Measurements from ENCODE around the gene ANKRD11.

- TF ChIP-seq POLR2A (IDR thresholded peaks at IDR 0.05; ENCODE audit: low read depth, low read length): no peak
- TF ChIP-seq TAF1 (IDR thresholded peaks at IDR 0.05; ENCODE audit: low read depth, low read length): no peak
- TF ChIP-seq POLR2AphosphoS5 (IDR thresholded peaks at IDR 0.05; ENCODE audit: low read depth, low read length): no peak
- TF ChIP-seq SPI1 (IDR thresholded peaks at IDR 0.05; ENCODE audit: low read depth, low read length): no peak
- no peak for TF ChIP-seq POU2F2 (IDR thresholded peaks at IDR 0.05; ENCODE audit: low read depth, low read length)
- no peak for TF ChIP-seq PAX5 (IDR thresholded peaks at IDR 0.05; ENCODE audit: insufficient read depth, low read length, severe bottlenecking)
Observed at GRCh38 chr16:89418352-89418751, 72.0 kb downstream of the ANKRD11 start.
